GM06990 (cell line): ENCODE measurements around the gene CPNE2.

Experiments
- DNase-seq: peaks from one replicate; pipeline ENCODE4 v3.0.0-alpha.2; 2011; ENCODE audit not compliant: insufficient read length; ENCODE audit errors: extremely low read depth
- H3K27me3 ChIP-seq: replicated peaks from 2 replicates; pipeline ENCODE4 v1.6.0; 2011; ENCODE audit warnings: low read length; ENCODE audit not compliant: control insufficient read depth, insufficient read depth
- H3K36me3 ChIP-seq: 2 replicates; pipeline ENCODE4 v1.5.1; 2011; ENCODE audit warnings: low read length; ENCODE audit not compliant: control insufficient read depth, insufficient read depth
- H3K4me3 ChIP-seq: replicated peaks from 2 replicates; pipeline ENCODE4 v1.5.1; 2011; ENCODE audit warnings: low read depth, mild to moderate bottlenecking, control low read depth, low read length
- TF ChIP-seq, protein P1 (sequence below): IDR thresholded peaks from 2 replicates; pipeline ENCODE4 v1.5.1; 2011; ENCODE audit warnings: low read length, control low read depth, mild to moderate bottlenecking, inconsistent platforms; ENCODE audit not compliant: insufficient read depth, poor library complexity, severe bottlenecking

Gene CPNE2

DNA sequence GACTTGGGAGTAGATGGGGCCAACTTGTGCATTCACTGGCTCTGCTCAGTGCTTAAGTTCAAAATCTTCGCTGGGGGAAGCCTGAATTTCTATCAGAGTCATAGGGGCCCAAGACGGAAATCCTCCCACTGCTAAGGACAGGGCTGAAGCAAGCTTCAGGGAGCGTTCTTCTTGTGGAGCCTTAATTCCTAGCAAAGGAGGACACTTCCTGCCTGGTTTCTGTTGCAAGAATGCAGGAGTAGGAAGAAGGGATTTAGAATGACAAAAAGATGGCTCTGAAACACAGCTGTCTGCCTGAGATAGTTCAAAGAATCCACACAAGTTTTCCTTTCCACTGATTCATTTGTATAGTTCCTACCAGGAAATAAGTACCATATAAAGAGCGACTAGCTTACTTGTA lies 67.1 kb downstream of the CPNE2 start:
- TF ChIP-seq, protein P1, sequence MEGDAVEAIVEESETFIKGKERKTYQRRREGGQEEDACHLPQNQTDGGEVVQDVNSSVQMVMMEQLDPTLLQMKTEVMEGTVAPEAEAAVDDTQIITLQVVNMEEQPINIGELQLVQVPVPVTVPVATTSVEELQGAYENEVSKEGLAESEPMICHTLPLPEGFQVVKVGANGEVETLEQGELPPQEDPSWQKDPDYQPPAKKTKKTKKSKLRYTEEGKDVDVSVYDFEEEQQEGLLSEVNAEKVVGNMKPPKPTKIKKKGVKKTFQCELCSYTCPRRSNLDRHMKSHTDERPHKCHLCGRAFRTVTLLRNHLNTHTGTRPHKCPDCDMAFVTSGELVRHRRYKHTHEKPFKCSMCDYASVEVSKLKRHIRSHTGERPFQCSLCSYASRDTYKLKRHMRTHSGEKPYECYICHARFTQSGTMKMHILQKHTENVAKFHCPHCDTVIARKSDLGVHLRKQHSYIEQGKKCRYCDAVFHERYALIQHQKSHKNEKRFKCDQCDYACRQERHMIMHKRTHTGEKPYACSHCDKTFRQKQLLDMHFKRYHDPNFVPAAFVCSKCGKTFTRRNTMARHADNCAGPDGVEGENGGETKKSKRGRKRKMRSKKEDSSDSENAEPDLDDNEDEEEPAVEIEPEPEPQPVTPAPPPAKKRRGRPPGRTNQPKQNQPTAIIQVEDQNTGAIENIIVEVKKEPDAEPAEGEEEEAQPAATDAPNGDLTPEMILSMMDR, result no peak
- H3K4me3 ChIP-seq, result no peak overlapping the region

DNA sequence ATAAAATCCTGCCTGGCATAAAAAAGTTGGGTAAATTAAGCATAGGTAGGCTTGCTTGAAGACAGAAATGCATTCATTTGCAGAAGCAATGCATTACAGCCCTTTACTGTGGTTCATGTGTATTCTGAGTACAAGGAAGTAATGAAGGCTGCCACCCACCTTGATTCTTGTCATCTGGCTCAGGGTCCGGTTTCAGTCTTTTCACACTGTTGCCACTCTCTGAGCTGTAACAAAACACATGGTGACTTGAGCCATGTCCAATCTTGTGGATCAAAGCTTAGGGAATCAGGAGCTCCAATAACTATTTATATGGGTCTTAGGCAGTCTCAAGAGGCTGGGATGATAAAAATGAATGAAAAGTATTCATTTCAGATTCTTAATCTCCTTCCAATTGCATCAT lies 71.5 kb downstream of the CPNE2 start:
- Histone ChIP-seq H3K27me3 (no peaks in the 10 kb centered on the region), H3K4me3 (no peak overlapping the region), H3K36me3 (peaks cover 10% of the 10 kb centered on the region)
- no peak for DNase-seq
- TF ChIP-seq, protein P1, result no peak

More for the DNA sequence above, 67.1 kb downstream of the CPNE2 start:
- Histone ChIP-seq H3K36me3 (peaks cover 10% of the 10 kb centered on the region), H3K27me3 (no peaks in the 10 kb centered on the region)
- no peak for DNase-seq

DNA sequence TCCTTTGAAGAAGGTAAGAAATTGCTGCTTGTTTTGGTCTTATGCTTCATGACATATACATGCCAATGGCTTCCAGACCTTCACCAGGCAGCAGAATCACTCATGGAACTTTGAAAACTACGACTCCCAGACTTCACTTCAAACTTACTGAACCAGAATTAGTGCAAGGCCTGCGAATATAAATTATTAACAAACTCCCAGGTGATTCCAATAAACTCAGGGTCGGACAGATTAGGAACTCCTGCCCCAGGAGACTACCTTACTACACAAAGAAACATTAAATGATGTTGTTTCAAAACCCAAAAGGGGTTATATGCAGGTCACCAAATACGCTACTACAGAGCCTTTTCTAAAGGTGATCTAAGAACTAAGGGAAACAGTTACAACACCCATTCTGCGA lies 73.1 kb downstream of the CPNE2 start:
- no peaks in the 10 kb centered on the region for H3K27me3 ChIP-seq
- peaks cover 8% of the 10 kb centered on the region for H3K36me3 ChIP-seq
- no peak overlapping the region for H3K4me3 ChIP-seq
- no peak for DNase-seq
- TF ChIP-seq, protein P1, result no peak

DNA sequence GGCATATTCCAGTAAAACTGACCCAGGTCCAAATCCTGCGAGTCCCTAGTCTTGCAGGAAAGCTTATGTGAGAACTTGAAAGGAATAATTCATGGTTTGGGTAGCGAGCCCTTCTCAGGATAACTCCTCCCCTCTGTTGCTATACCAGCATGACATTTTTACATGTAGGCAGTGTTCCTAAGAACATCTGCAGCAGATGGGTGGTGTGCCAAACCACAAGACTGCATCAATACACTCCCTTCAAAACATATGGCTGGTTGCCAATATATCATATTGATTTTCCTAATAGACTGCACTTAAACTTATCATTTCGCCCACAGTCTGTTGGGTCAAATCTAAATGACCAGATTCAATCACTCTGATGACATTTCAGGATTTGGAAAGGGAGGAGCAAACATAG lies 73.6 kb downstream of the CPNE2 start:
- no peak overlapping the region for H3K4me3 ChIP-seq
- peaks cover 8% of the 10 kb centered on the region for H3K36me3 ChIP-seq
- DNase-seq, result no peak
- H3K27me3 ChIP-seq, result no peaks in the 10 kb centered on the region
- TF ChIP-seq, protein P1, result no peak

DNA sequence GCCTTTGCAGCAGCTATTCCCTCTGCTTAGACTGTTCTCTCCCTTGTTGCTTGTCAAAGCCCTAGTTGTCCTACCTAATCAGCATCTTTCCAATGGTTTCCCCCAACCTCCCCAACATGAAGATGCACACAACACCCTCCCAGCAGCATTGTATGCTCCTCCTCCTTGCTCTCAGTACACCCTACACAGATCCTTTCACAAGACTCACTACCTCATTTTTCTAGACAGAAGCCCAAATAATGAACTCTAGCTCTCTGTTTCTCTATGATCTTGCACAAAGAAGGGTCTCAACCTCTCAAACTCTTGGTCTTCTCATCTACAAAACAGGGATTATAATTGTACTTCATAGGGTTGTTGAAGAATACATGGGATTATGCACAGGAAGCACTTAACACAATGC lies 74.1 kb downstream of the CPNE2 start:
- no peaks in the 10 kb centered on the region for H3K27me3 ChIP-seq
- TF ChIP-seq, protein P1, result no peak
- peaks cover 13% of the 10 kb centered on the region for H3K36me3 ChIP-seq
- H3K4me3 ChIP-seq, result no peak overlapping the region
- no peak for DNase-seq

DNA sequence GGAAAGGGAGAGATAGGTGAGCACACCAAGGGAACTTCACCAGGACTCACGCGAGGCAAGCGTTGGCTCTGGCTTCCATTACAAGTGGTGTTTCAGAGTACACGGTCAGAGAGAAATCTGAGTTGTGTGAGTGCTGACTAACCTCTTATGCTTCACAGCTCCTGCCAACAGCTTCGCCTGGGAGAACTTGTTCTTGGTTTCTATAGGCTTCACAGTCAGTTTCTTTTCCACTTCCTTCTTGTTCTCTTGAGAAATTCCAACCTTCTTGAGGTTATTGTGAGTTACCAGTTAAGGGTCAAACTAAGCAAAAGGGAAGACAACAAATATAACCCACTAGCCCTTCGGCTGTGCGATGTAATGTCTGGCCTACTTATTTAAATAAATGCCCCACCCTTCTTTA lies 74.6 kb downstream of the CPNE2 start:
- Histone ChIP-seq H3K36me3 (peaks cover 13% of the 10 kb centered on the region), H3K27me3 (no peaks in the 10 kb centered on the region), H3K4me3 (no peak overlapping the region)
- TF ChIP-seq, protein P1, result no peak
- DNase-seq, result no peak
